Measurements from ENCODE around the gene FREM2. TPM values are rescaled to one million over a fixed set of nuclear protein-coding genes. Genes with fewer than 3 reads are reported as not detected.

FREM2 gene
- 10 to 100 TPM; 10.8 to 18.0 (median 12.7) TPM for total RNA-seq

DNA sequence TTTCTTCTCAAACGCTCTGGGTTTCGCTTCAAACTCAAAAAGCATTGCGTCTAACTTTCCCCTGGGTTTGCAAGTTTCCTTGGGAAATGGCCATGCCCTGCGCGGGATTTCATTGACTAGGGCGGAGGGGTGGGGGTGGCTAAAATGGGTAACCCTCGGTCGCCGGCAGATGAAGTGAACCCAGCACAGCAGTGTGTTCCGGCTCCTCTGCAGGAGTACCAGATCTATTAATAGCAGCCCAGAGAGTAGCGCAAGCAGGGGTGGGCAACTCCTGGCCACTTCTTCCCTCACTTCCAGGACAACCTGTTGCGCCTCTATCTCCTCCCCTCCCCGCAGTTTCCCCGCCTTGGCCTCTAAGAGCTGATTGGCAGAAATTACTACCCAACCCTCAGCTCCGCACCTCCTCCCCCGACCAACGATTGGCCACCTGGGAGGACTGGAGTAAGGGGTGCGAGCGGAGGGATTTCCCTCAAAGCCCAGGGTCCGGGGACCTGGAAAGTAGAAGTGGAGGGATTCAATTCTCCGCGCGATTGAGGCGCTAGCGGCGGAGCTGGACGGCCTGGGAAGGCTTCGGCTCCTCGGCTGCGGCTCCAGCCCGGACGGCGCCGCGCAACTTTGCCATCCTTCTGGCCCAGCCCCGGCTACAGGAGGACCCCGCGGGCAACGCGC is at the start of gene FREM2:
FREM2 (plus strand) TSS at position 501 of the 669 bp plus-strand sequence. CDS start 268 bp downstream, outside the sequence.
- Histone ChIP-seq H3K27me3 (peaks cover 0 to 15% of the 10 kb centered on the region in 2 donors), H3K36me3 (peaks cover 0 to 26% (median 0%) of the 10 kb centered on the region in 3 donors), H3K27ac (peak within 1 kb of the TSS in 2 of 4 donors; percentile 42 to 71), H3K9me3 (no peaks in the 10 kb centered on the region), H3K4me3 (peak within 1 kb of the TSS; percentile 40 to 59 (median 44)), H3K4me1 (peaks cover 0 to 26% (median 0%) of the 10 kb centered on the region in 4 donors)
- 0 to 1% methylated on average over 26 to 36 of the region's 40 CpGs for WGBS, 2 donors
- TF ChIP-seq EP300 (IDR thresholded peaks at IDR 0.05) (peak in 1 of 2 donors; percentile 44), CTCF (IDR thresholded peaks at IDR 0.05) (no peak), POLR2A (IDR thresholded peaks at IDR 0.05) (no peak)
- DNase-seq (ENCODE audit: low spot score in 2 of 2) = no peak

DNA sequence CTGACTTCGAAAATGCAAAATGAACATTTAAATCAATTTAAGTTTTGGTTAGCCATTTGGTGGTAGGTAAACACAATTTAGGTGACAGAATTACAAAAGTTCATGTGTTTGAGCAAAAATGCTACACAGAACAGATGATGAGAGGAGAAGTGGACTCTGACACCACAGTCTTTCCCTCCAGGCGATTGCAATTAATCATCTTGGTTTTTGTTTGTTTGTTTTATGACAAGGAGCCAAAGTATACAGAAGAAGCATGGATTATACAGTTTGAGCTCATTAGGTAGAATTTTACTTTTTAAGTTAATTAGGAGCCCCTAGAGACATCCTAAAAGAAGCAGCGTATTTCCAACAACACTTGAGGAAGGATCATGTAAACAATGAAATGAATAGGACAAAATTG is 49.3 kb upstream of the FREM2 start:
- Histone ChIP-seq H3K36me3 (no peaks in the 10 kb centered on the region), H3K4me3 (no peak overlapping the region), H3K27ac (no peak overlapping the region), H3K4me1 (no peaks in the 10 kb centered on the region), H3K9me3 (no peaks in the 10 kb centered on the region), H3K27me3 (no peaks in the 10 kb centered on the region)
- no peak for TF ChIP-seq EP300 (IDR thresholded peaks at IDR 0.05)
- TF ChIP-seq POLR2A (IDR thresholded peaks at IDR 0.05) = no peak
- no peak for TF ChIP-seq CTCF (IDR thresholded peaks at IDR 0.05)
- no peak for DNase-seq (ENCODE audit: low spot score in 2 of 2)
- WGBS, 2 donors = 85 to 86% methylated on average over 3 of the region's 3 CpGs

DNA sequence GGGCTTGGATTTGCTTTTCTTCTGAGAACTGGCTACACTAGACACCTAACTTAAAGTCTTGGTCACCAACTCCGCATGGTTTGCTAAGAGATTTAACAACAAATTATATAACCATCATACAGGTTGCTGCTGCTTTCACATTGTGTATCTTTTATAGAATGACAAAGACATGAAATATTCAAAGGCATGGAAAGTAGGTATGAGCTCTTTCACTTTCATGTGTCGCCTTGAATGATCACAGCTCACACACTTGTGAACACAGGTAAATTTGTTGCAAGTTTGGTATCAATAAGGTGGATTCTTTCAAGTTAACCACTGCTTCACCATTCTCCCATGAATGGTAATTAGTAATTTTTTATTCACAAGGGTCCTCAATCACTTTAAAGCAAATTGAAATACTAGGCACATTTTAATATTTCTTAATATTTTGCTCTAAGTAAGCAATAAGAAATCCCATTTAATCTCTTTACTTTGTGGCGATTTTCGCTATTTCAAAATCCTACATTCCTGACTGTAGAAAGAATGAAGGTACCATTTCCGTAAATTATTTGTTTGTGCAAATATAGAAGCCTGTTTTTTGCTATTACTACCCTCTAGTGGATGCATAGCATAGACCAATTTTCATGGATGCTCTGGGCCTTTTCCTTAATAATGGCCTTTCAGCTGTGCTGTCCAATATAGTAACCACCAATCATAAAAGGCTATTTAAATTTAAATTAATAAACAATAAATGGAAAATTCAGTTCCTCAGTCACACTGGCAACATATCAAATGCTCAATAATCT is 45.5 kb upstream of the FREM2 start:
- Histone ChIP-seq H3K4me3 (no peak overlapping the region), H3K36me3 (no peaks in the 10 kb centered on the region), H3K27me3 (no peaks in the 10 kb centered on the region), H3K9me3 (no peaks in the 10 kb centered on the region), H3K4me1 (no peaks in the 10 kb centered on the region), H3K27ac (no peak overlapping the region)
- TF ChIP-seq CTCF (IDR thresholded peaks at IDR 0.05) = no peak
- no peak for TF ChIP-seq EP300 (IDR thresholded peaks at IDR 0.05)
- TF ChIP-seq POLR2A (IDR thresholded peaks at IDR 0.05) = no peak
- 86 to 87% methylated on average over 5 of the region's 5 CpGs for WGBS, 2 donors
- no peak for DNase-seq (ENCODE audit: low spot score in 2 of 2)

DNA sequence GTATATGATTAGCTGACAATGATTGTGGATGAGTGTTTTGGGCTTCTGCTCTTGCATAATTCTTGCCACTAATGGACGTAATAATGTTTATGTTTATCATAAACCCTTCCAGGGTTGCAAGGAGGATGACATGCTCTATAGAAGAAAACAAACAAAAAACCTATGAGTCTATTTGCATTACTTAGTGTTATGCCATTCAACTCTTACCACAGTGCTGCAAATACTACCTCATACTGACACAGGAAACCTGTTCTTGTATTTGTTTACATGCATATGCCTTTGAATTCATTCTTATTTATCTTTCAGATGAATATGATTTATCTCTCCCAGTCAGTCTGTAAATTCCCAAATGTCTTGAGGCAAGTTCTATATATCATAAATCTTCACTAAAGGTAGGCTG is 39.6 kb upstream of the FREM2 start:
- Histone ChIP-seq H3K27ac (no peak overlapping the region), H3K27me3 (no peaks in the 10 kb centered on the region), H3K9me3 (no peaks in the 10 kb centered on the region), H3K4me1 (no peaks in the 10 kb centered on the region), H3K36me3 (no peaks in the 10 kb centered on the region), H3K4me3 (no peak overlapping the region)
- 64 to 74% methylated on average over 1 of the region's 1 CpG for WGBS, 2 donors
- no peak for TF ChIP-seq EP300 (IDR thresholded peaks at IDR 0.05)
- no peak for TF ChIP-seq CTCF (IDR thresholded peaks at IDR 0.05)
- TF ChIP-seq POLR2A (IDR thresholded peaks at IDR 0.05) = no peak
- DNase-seq (ENCODE audit: low spot score in 2 of 2) = no peak

GRCh38 chr13:38648912-38649311 is 38.0 kb upstream of the FREM2 start:
- H3K27ac ChIP-seq = no peak overlapping the region
- no peaks in the 10 kb centered on the region for H3K27me3 ChIP-seq
- no peak overlapping the region for H3K4me3 ChIP-seq
- H3K9me3 ChIP-seq = no peaks in the 10 kb centered on the region
- no peaks in the 10 kb centered on the region for H3K4me1 ChIP-seq
- TF ChIP-seq EP300 (IDR thresholded peaks at IDR 0.05) = no peak
- TF ChIP-seq POLR2A (IDR thresholded peaks at IDR 0.05) = no peak
- TF ChIP-seq CTCF (IDR thresholded peaks at IDR 0.05) = no peak
- no peak for DNase-seq (ENCODE audit: low spot score in 2 of 2)
- H3K36me3 ChIP-seq = no peaks in the 10 kb centered on the region
- 84 to 90% methylated on average over 1 of the region's 1 CpG for WGBS, 2 donors
